Mucosa of descending colon (tissue), 3 donors: ENCODE data around the gene RANBP10. TPM values are rescaled to one million over a fixed set of nuclear protein-coding genes. Genes with fewer than 3 reads are reported as not detected.

Experiments used
- ATAC-seq: fragments of 200-7000 bp; cut with Tn5 transposase; one replicate; pipeline ENCODE4 v1.9.1; 2020; ENCODE audit warnings: mild to moderate bottlenecking, moderate library complexity
- DNase-seq, 3 donors: peaks; one replicate each; pipeline ENCODE4 v3.0.0-alpha.2; 2020
- H3K36me3 ChIP-seq: fragments of 200-600 bp; one replicate; pipeline ENCODE4 v1.8.0; 2021; ENCODE audit warnings: low read depth, mild to moderate bottlenecking
- H3K4me1 ChIP-seq: fragments of 200-600 bp; one replicate; pipeline ENCODE4 v1.8.0; 2021; ENCODE audit warnings: low read depth, mild to moderate bottlenecking
- H3K4me3 ChIP-seq: fragments of 200-600 bp; one replicate; pipeline ENCODE4 v1.8.0; 2021; ENCODE audit warnings: mild to moderate bottlenecking
- H3K9me3 ChIP-seq: fragments of 200-600 bp; one replicate; pipeline ENCODE4 v1.8.0; 2021; ENCODE audit warnings: mild to moderate bottlenecking
- intact Hi-C, 2 donors: fragments of 100-400 bp; cut with DNase I in 1 of 2; cut with micrococcal nuclease in 1 of 2; formaldehyde crosslinking; loops; one replicate each; pipeline versions ENCODE4 v1.11.0 to v1.11.1; 2022; cut with DNase I, micrococcal nuclease
- total RNA-seq, 3 donors: library from RNA; stranded (reverse); fragmentation: NEBNext Ultra II Directional in 2 of 3; extraction: Animal tissue kit (Norgen Biotek cat#: 25700) in 2 of 3; gene quantifications; one replicate each; pipeline versions ENCODE4 v1.2.1 to v1.2.4, GENCODE V29; 2021 to 2023
- TF ChIP-seq, protein P1 (sequence below): fragments of 200-600 bp; IDR thresholded peaks from one replicate; pipeline ENCODE4 v1.8.0; 2022; ENCODE audit warnings: antibody characterized with exemption, mild to moderate bottlenecking
- donor health status: DM: no; HTN: no; CAD: no; lungs with moderate emphysema.
- donor health status: DM: no; HTN: no; CAD: no.
- donor health status: DM: no; HTN: yes; CAD: no.

RANBP10 gene
- total RNA-seq, 3 donors from 2014 or later, result 19.6 to 24.1 (median 20.6) TPM

DNA sequence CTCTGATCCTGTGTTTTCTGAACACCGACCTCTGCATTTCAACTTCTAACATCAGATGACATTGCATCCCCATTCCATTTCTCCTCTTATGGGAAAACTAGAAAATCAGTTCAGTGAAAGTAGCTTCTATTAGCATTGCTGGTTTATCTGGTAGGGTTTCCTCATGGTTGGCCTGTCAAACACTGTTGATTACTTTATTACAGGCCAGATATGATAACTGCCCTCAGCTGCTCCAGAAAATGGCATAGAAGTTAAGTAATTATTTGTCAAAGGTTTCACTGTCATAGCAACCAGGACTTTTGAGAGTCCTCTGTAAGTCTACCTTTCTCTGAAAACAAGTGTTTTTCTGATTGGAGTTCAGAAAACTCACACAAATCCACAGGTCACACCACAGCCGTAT, 90.3 kb downstream of the RANBP10 start:
- TF ChIP-seq, protein P1, sequence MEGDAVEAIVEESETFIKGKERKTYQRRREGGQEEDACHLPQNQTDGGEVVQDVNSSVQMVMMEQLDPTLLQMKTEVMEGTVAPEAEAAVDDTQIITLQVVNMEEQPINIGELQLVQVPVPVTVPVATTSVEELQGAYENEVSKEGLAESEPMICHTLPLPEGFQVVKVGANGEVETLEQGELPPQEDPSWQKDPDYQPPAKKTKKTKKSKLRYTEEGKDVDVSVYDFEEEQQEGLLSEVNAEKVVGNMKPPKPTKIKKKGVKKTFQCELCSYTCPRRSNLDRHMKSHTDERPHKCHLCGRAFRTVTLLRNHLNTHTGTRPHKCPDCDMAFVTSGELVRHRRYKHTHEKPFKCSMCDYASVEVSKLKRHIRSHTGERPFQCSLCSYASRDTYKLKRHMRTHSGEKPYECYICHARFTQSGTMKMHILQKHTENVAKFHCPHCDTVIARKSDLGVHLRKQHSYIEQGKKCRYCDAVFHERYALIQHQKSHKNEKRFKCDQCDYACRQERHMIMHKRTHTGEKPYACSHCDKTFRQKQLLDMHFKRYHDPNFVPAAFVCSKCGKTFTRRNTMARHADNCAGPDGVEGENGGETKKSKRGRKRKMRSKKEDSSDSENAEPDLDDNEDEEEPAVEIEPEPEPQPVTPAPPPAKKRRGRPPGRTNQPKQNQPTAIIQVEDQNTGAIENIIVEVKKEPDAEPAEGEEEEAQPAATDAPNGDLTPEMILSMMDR, result no peak
- H3K9me3 ChIP-seq, result no peaks in the 10 kb centered on the region
- H3K4me1 ChIP-seq, result peaks cover 58% of the 10 kb centered on the region
- intact Hi-C loops, result no loop called here
- H3K36me3 ChIP-seq, result no peaks in the 10 kb centered on the region
- no peak overlapping the region for H3K4me3 ChIP-seq
- peak in 1 of 3 donors; percentile 22 for DNase-seq
- peak; percentile 43 for ATAC-seq

- no peaks in the 10 kb centered on the region for H3K9me3 ChIP-seq
- TF ChIP-seq, protein P1, result no peak
- H3K4me1 ChIP-seq, result peaks cover 51% of the 10 kb centered on the region
- intact Hi-C loops, result no loop called here
- no peak overlapping the region for H3K4me3 ChIP-seq
- no peak for DNase-seq
- ATAC-seq, result no peak
- H3K36me3 ChIP-seq, result no peaks in the 10 kb centered on the region
Observed at GRCh38 chr16:67714522-67714921, 91.8 kb downstream of the RANBP10 start.

GRCh38 chr16:67713647-67714273, 92.6 kb downstream of the RANBP10 start:
- Histone ChIP-seq H3K9me3 (no peaks in the 10 kb centered on the region), H3K4me1 (peaks cover 51% of the 10 kb centered on the region), H3K4me3 (no peak overlapping the region), H3K36me3 (no peaks in the 10 kb centered on the region)
- TF ChIP-seq, protein P1, result no peak
- ATAC-seq (peak; percentile 77), DNase-seq (no peak)
- intact Hi-C loops, result no loop called here

DNA sequence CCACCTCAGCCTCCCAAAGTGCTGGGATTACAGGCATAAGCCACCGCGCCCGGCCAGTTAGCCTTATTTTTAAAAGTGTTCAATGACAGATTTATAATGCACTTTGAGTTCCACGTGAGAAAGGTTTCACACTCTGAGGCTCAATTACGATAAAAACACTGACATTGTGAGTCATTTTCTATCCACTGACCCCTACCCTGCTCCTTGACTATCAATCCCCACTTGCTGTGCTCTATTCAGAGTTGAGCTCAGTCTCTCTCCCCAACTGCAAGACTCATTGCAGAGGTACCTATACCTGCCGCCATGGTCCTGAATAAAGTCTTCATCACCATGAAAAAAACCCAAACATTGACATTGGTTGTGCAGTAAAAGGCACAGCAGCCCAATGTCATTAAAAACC, 95.8 kb downstream of the RANBP10 start:
- peaks cover 23% of the 10 kb centered on the region for H3K4me1 ChIP-seq
- intact Hi-C loops, result no loop called here
- no peaks in the 10 kb centered on the region for H3K9me3 ChIP-seq
- no peaks in the 10 kb centered on the region for H3K36me3 ChIP-seq
- no peak overlapping the region for H3K4me3 ChIP-seq
- no peak for ATAC-seq
- no peak for DNase-seq
- TF ChIP-seq, protein P1, result no peak

GRCh38 chr16:67709050-67709449, 97.3 kb downstream of the RANBP10 start:
- ATAC-seq (no peak), DNase-seq (no peak)
- H3K9me3 ChIP-seq, result no peaks in the 10 kb centered on the region
- peaks cover 10% of the 10 kb centered on the region for H3K4me1 ChIP-seq
- TF ChIP-seq, protein P1, result no peak
- intact Hi-C loops, result no loop called here
- H3K4me3 ChIP-seq, result no peak overlapping the region
- H3K36me3 ChIP-seq, result no peaks in the 10 kb centered on the region

DNA sequence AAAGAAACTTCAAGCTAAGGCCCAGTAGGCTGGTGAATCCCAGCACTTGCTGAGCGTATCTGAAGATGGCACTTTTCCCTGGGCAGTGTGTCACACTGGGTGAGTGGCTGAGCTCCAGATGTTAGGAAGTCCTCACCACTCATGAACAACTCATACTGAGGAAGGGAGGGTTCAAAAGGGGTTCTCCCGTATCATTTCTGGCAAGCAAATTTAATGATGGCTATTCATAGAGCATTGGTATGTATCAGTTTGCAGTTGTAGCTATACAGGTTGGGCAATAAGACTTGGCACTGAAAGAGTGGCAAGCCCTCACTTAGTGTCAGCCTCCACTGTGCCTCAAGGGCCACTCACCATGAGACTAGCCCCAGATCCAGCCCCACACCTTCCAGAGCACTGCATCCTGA, 98.0 kb downstream of the RANBP10 start:
- H3K36me3 ChIP-seq, result no peaks in the 10 kb centered on the region
- H3K9me3 ChIP-seq, result no peaks in the 10 kb centered on the region
- peaks cover 3% of the 10 kb centered on the region for H3K4me1 ChIP-seq
- no peak overlapping the region for H3K4me3 ChIP-seq
- no peak for DNase-seq
- ATAC-seq, result no peak
- intact Hi-C loops, result no loop called here
- TF ChIP-seq, protein P1, result no peak
